Adrenal gland (tissue), 5 donors: ENCODE measurements around the gene MAST4.

Source experiments
- CTCF ChIP-seq, 6 experiments: fragments of 450-650 bp in 4 of 6; fragments of 200-600 bp in 2 of 6; sonication (generic) in 1 of 6; IDR thresholded peaks; 1 replicate in 5 of 6; 2 replicates in 1 of 6; pipeline versions ENCODE4 v1.5.1 to v1.8.0; 2016 to 2021; ENCODE audit warnings: antibody characterized with exemption in 6 of 6, mild to moderate bottlenecking in 2 of 6, moderate library complexity in 1 of 6
- POLR2A ChIP-seq, 2 donors: fragments of 450-650 bp; IDR thresholded peaks; one replicate each; pipeline ENCODE4 v1.6.1; 2017; ENCODE audit warnings: antibody characterized with exemption in 2 of 2, mild to moderate bottlenecking in 2 of 2, moderate library complexity in 1 of 2
- donor health status: DM: no; HTN: no; CAD: no.

DNA sequence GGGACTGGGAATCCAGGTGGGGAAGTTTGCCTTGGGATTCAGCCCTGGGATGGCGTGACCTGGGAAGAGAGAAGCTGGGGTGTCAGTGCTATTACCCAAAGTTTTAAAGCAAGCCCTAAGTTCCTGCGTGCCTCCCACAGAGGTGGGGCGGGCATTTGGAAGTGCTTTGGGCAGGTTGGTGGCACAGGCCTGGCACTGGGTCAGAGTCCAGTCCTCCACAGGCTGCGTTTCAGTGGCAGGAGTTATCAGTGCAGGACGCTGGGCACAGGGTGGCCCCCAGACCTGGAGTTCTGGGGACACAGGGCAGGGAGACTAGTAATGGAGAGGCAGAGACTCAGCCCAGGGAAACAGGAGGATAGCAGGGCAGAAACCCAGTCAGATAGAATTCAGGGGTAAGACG lies 147.2 kb downstream of the MAST4 start:
- TF ChIP-seq CTCF (IDR thresholded peaks at IDR 0.05) (no peak), POLR2A (IDR thresholded peaks at IDR 0.05) (no peak)
